Duodenal mucosa (tissue), 2 donors: ENCODE data around the gene CADPS2.

Source experiments
- H3K27ac ChIP-seq: one replicate; pipeline ENCODE4 v1.7.0; 2013; ENCODE audit warnings: low read depth, low read length
- H3K27me3 ChIP-seq, 2 donors: one replicate each; pipeline ENCODE4 v1.7.0; 2013; ENCODE audit warnings: low read length in 2 of 2, control low read depth in 1 of 2; ENCODE audit not compliant: insufficient read depth in 2 of 2, control insufficient read depth in 1 of 2
- H3K36me3 ChIP-seq, 2 donors: one replicate each; pipeline ENCODE4 v1.7.0; 2013; ENCODE audit warnings: low read length in 2 of 2, control low read depth in 1 of 2; ENCODE audit not compliant: insufficient read depth in 2 of 2, control insufficient read depth in 1 of 2
- H3K4me1 ChIP-seq, 2 donors: one replicate each; pipeline ENCODE4 v1.7.0; 2013; ENCODE audit warnings: low read length in 2 of 2, control low read depth in 1 of 2; ENCODE audit not compliant: insufficient read depth in 2 of 2, control insufficient read depth in 1 of 2
- H3K4me3 ChIP-seq, 2 donors: one replicate each; pipeline ENCODE4 v1.7.0; 2013; ENCODE audit warnings: low read length in 2 of 2, low read depth in 1 of 2
- H3K9ac ChIP-seq, 2 donors: one replicate each; pipeline ENCODE4 v1.7.0; 2013; ENCODE audit warnings: low read length in 2 of 2, low read depth in 1 of 2
- H3K9me3 ChIP-seq, 2 donors: one replicate each; pipeline ENCODE4 v1.7.0; 2013; ENCODE audit warnings: low read length in 2 of 2, control low read depth in 1 of 2; ENCODE audit not compliant: control insufficient read depth in 1 of 2

CADPS2 gene

DNA sequence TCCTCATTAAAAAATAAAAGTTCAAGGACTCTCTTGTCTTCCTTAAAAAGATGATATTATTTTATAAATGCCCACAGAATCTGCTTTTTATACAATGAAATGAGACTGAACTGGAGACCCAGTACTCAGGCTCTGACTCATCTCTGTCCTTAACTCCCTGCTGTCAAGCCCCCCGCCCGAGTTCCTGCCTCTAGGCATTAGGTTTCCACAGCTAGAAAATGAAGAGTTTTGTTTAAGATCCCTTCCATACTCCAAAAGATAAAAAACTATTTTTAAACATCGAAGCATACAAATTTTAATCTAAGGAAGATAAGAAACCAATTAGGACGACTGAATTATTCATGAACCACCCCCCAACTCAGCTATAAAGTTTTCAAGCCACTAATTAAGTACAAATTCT, 484.0 kb downstream of the CADPS2 start:
- H3K27ac ChIP-seq = no peak overlapping the region
- H3K4me1 ChIP-seq = no peaks in the 10 kb centered on the region
- H3K9me3 ChIP-seq = no peaks in the 10 kb centered on the region
- no peaks in the 10 kb centered on the region for H3K27me3 ChIP-seq
- no peak overlapping the region for H3K9ac ChIP-seq
- H3K4me3 ChIP-seq = no peak overlapping the region
- no peaks in the 10 kb centered on the region for H3K36me3 ChIP-seq

DNA sequence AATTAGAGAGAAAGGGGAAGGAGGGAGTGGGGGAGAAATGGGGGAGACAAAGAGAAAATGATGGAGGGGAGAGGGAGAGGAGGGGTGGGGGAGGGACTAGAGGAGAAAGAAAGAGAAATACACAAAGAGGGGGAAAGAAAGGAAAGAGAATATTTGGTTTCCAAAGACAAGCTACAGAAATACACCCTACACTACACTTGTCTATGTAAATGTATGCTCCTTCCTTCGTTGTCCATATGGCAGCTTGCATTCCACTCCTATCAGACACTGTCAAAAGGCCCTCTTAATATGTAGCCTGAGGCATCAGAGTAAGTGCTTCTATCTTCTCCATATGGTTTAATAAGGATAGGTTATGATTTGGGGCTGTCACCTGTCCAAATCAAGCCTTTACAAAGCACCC, 488.9 kb downstream of the CADPS2 start:
- Histone ChIP-seq H3K36me3 (no peaks in the 10 kb centered on the region), H3K4me1 (no peaks in the 10 kb centered on the region), H3K27ac (no peak overlapping the region), H3K27me3 (no peaks in the 10 kb centered on the region), H3K4me3 (no peak overlapping the region), H3K9ac (no peak overlapping the region), H3K9me3 (no peaks in the 10 kb centered on the region)

DNA sequence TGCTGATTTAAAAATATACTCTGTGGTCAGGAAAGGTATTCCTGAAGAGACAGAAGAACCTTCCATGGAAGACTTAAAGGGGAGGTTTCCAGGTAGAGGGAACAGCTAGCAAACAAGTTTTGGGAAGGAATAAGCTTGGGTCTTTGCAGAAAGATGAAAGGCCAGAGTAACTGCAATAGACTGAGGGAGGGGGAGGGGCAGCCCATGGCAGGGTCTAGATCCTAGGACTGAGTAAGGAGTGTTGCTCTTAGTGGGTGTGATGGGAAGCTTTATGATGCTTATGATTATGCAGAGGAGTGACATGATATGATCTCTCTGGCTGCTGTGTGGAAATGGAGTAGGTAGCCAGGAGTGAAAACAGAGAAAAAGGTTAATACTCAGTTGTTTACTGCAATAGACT, 491.7 kb downstream of the CADPS2 start:
- H3K9ac ChIP-seq = no peak overlapping the region
- no peak overlapping the region for H3K27ac ChIP-seq
- no peaks in the 10 kb centered on the region for H3K4me1 ChIP-seq
- H3K36me3 ChIP-seq = no peaks in the 10 kb centered on the region
- no peak overlapping the region for H3K4me3 ChIP-seq
- H3K27me3 ChIP-seq = no peaks in the 10 kb centered on the region
- H3K9me3 ChIP-seq = no peaks in the 10 kb centered on the region

DNA sequence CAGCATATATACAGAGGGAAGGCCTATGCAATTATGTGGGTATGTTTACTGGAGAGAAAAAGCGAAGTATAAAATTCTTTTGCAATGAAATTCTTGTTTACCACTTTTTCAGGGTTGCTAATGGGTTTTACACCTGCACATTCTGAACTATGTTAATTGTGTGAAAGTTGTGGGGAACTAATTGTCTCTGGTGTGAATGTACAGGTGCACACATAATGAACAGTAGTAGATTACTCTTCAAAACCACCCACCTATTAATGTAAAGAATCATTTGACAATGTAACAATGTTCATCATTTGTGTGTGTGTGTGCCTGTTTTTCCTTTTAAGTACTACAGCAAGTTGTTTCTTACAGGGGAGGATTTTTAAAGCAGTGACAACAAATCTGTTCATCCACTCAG, 501.7 kb downstream of the CADPS2 start:
- Histone ChIP-seq H3K36me3 (peaks cover 0 to 6% of the 10 kb centered on the region in 2 donors), H3K4me3 (no peak overlapping the region), H3K9ac (no peak overlapping the region), H3K27me3 (no peaks in the 10 kb centered on the region), H3K9me3 (no peaks in the 10 kb centered on the region), H3K27ac (no peak overlapping the region), H3K4me1 (no peaks in the 10 kb centered on the region)

DNA sequence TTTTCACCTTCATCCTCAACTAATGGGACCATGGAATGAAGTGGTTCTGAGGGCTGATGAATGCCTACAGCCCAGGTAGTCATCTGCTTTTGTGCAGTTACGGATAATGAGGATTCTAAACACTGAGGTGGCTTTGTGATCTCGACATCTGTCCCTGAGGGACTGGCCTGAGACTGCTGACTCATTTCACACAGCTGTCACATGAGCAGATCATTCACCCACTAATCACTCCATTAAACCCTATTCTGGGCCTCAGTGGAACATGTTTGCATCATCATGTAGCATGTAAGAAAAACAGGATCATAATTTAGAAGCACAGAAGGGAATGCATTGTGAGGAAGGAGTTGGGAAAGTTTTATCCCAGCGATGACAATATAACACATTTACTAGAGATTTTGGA, 502.3 kb downstream of the CADPS2 start:
- H3K27ac ChIP-seq = no peak overlapping the region
- H3K4me1 ChIP-seq = no peaks in the 10 kb centered on the region
- no peaks in the 10 kb centered on the region for H3K27me3 ChIP-seq
- H3K9me3 ChIP-seq = no peaks in the 10 kb centered on the region
- peaks cover 0 to 6% of the 10 kb centered on the region in 2 donors for H3K36me3 ChIP-seq
- H3K9ac ChIP-seq = no peak overlapping the region
- H3K4me3 ChIP-seq = no peak overlapping the region

DNA sequence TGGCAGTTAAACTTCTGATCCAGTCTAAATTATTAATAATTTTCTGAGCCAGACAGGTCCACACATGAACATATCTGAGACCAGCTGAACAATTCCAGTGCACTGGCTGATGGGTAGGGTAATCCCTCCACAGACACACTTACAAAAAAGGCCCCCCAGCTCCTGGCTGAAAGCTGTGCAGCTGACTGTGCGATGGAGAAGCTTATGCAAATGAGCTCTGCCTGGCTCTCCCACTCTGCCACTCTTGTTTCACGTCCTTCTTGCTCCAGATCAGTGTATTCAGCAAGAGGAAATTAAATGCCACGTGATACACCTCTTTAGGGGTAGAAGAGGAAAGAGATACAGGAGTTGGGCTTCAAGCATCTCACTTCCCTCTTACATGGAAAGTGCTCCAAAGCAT, 505.3 kb downstream of the CADPS2 start:
- Histone ChIP-seq H3K9ac (no peak overlapping the region), H3K27ac (no peak overlapping the region), H3K36me3 (peaks cover 0 to 4% of the 10 kb centered on the region in 2 donors), H3K9me3 (no peaks in the 10 kb centered on the region), H3K4me3 (no peak overlapping the region), H3K4me1 (no peaks in the 10 kb centered on the region), H3K27me3 (no peaks in the 10 kb centered on the region)

DNA sequence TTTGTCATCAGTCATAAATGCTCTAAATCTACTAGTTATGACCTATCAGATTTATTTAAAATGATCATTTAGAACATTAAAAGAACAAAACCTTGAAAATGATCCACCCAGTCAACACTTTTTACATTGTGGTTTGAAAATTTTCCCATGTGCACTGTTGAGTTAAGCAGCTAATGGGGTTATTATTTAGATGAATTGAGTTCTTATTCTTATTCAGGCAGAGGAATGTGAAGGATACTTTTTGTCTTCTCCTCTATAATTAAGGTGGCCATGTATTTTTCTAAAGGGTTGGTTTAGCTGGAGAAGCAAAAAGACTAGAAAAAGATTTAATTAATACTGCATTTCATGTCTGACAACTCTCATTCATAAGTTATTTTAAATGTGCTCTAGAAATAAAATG, 506.8 kb downstream of the CADPS2 start:
- no peaks in the 10 kb centered on the region for H3K9me3 ChIP-seq
- H3K9ac ChIP-seq = no peak overlapping the region

DNA sequence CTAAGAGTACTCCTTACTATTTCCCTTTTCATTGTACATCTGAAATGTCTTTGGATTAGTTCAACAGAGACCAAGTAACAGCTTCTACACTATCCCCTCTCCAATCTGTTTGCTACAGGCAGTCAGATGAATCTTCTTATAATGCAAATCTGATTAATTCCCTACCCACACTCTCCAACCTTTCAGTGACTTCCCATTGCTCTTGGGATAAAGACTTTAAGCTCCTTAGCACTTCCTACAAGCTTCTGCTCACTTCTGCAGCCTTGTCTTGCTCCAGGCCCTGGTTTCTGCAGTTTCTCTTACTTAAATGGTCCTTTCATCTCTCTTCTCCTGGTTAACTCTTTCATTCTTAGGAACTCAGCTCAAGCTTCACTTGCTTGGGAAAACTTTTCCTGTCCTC, 516.5 kb downstream of the CADPS2 start:
- no peaks in the 10 kb centered on the region for H3K36me3 ChIP-seq
- H3K9ac ChIP-seq = no peak overlapping the region
- no peaks in the 10 kb centered on the region for H3K4me1 ChIP-seq
- H3K27ac ChIP-seq = no peak overlapping the region
- H3K9me3 ChIP-seq = no peaks in the 10 kb centered on the region
- no peaks in the 10 kb centered on the region for H3K27me3 ChIP-seq
- no peak overlapping the region for H3K4me3 ChIP-seq

More for the DNA sequence above, 506.8 kb downstream of the CADPS2 start:
- H3K36me3 ChIP-seq = peaks cover 0 to 4% of the 10 kb centered on the region in 2 donors
- no peak overlapping the region for H3K4me3 ChIP-seq
- H3K27me3 ChIP-seq = no peaks in the 10 kb centered on the region
- H3K27ac ChIP-seq = no peak overlapping the region
- H3K4me1 ChIP-seq = no peaks in the 10 kb centered on the region

DNA sequence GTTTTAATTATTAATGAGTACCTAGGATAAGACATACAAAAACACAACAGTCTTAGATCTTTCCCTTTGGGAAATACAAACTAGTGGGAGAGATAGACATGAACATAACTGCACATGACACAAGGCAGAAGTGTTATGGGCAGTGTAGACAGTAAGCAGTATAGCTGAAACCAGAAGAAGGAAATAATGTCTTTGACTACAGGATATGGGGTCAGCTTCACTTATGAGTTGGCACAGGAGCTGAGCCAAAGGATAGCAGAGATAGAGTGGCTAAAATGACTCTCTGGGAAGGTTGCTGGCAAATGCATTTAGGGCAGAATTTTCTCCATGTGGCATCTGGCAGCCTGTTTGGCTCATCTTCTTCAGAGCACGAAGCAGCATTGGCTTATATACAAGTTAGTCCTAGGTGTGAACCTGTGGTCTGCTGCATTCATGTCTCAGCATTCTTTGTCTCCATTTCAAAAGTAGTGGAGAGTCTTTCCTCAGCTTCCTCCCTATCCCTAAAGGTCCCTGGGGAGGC, 521.4 kb downstream of the CADPS2 start:
- Histone ChIP-seq H3K4me1 (no peaks in the 10 kb centered on the region), H3K27ac (no peak overlapping the region), H3K9ac (no peak overlapping the region), H3K27me3 (no peaks in the 10 kb centered on the region), H3K36me3 (no peaks in the 10 kb centered on the region), H3K4me3 (no peak overlapping the region), H3K9me3 (no peaks in the 10 kb centered on the region)

DNA sequence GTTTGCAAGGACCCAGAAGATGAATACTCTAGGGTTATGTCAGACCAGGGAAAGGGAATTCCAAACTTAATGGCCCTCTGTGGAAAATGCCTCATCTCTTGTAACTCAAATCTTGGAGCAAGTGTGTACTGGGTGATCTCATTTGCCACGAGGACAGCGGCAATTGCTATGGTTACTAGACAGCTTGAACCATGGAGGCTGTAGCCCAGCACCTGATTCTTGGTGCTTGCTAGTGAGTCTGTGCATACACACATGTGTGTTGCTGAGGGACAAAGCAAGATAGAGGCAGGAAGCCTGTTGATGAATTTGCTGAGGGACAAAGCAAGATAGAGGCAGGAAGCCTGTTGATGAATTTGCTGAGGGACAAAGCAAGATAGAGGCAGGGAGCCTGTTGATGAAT, 523.1 kb downstream of the CADPS2 start:
- H3K27me3 ChIP-seq = no peaks in the 10 kb centered on the region
- H3K27ac ChIP-seq = no peak overlapping the region
- no peaks in the 10 kb centered on the region for H3K36me3 ChIP-seq
- H3K9me3 ChIP-seq = no peaks in the 10 kb centered on the region
- no peak overlapping the region for H3K9ac ChIP-seq
- H3K4me1 ChIP-seq = no peaks in the 10 kb centered on the region
- H3K4me3 ChIP-seq = no peak overlapping the region

DNA sequence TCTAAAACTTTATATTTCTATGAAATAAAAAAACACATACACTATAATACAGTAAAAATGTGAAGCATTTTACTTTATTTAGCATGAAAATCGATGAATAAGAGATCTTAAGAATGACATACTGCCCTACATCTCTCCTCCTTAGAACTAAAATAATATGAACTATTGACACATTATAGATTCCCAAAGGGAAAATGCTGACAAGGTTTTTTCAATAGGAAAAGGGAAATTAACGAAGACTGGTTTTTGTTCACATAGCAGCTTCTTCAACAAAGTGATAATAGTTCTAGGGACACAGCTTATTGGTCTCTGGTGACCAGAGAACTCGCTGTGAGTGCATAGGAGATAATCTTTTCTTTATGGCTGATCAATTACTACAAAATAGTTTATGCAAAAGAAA, 523.8 kb downstream of the CADPS2 start:
- H3K4me1 ChIP-seq = no peaks in the 10 kb centered on the region
- H3K36me3 ChIP-seq = no peaks in the 10 kb centered on the region
- no peak overlapping the region for H3K9ac ChIP-seq
- H3K27me3 ChIP-seq = no peaks in the 10 kb centered on the region
- H3K9me3 ChIP-seq = no peaks in the 10 kb centered on the region
- H3K4me3 ChIP-seq = no peak overlapping the region
- H3K27ac ChIP-seq = no peak overlapping the region
